GM19043 (cell line): ENCODE measurements around the gene PEAK3.

Source experiments
- ATAC-seq: cut with Tn5 transposase; IDR thresholded peaks from one replicate; pipeline ENCODE4 v1.9.1; 2021; ENCODE audit warnings: low read depth; ENCODE audit not compliant: unreplicated experiment

The PEAK3 gene

DNA sequence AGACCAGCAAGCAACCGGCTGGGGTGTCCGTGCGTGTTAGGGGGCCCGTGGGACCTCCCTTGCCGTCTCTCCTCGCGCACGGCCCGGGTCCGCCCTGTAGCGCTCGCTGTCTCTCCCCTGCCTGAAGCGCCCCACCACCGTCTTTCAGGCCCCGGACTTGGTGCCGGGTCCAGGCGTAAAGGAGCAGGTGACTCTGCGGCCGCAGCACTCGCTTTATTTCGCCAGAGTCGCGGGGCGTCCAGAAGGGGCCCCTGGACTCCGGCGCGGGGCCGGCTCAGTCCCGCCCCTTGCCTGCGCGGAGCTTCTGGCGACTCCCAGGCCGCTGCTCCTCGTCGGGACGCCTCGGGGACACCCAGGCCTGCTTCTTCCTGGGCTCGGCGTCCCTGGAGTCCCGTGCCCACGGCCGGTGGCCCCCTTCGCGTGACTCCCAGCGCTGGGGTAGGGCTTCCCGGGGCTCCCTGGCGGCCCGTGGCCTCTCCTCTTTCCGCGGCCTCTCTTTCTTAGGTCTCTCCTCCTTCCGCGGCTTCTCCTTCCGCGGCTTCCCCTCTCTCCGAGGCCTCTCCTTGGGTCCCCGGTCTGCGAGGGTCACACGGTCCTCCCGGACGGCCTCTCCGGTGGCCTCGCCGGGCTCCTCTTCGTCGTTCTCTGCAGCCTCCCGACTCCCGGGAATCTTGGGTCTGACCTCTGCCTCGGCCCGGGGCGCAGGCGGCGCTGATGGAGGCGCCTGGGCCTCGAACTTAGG is 29.7 kb downstream of the PEAK3 start:
- no peak for ATAC-seq

GRCh38 chr19:2251106-2252054 is 30.6 kb downstream of the PEAK3 start:
- ATAC-seq, result no peak

DNA sequence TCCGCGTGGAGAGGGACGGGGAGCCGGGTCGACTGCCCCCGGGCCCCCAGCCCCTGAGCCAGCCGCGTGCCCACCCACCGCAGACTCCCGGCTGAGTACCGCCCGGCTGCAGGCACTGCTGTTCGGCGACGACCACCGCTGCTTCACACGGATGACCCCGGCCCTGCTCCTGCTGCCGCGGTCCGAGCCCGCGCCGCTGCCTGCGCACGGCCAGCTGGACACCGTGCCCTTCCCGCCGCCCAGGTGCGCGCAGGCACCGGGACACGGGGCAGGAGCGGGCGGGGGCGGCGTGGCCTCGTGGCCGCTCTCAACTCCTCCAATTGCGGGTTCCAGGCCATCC is 31.2 kb downstream of the PEAK3 start:
- no peak for ATAC-seq

DNA sequence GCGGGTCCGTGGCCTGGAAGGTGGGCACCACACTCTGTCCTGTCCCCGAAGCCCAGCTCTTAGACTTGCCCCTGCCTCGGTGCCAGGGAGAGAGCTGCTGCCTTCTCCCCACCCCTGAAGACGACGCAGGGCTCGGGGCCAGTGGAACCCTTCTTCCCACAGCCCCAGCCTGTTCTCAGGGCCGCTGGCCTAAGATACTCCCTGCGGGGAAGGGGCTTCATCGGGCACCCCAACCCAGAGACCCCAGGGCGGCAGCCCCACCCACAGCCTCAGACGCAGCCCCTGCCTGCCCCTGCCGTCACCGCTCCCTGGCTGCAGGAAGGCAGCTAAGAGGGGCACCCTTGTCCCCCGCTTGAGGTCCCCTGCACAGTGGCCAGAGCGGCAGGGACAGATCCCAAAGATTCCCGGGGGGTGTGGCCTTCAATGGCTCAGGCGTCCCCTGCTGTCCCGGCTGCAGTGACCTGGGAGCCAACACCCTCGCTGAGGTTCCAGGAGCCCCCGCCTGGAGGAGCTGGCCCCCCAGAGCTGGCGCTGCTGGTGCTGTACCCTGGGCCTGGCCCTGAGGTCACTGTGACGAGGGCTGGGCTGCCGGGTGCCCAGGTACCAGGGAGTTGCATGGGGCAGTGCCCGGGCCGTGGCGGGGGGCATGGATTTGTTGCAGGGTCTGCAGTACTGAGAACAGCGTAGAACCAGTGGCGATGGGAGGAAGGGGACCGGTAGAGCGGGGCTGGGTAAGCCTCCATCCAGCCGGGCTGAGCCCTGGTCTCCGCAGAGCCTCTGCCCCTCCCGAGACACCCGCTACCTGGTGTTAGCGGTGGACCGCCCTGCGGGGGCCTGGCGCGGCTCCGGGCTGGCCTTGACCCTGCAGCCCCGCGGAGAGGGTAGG is 31.9 kb downstream of the PEAK3 start:
- ATAC-seq, result no peak

GRCh38 chr19:2249010-2249866 is 32.7 kb downstream of the PEAK3 start, which contains the start of gene AMH:
TSS of gene AMH (plus strand) at chr19:2249323. CDS start at chr19:2249333, 10 bp downstream.
- no peak for ATAC-seq

DNA sequence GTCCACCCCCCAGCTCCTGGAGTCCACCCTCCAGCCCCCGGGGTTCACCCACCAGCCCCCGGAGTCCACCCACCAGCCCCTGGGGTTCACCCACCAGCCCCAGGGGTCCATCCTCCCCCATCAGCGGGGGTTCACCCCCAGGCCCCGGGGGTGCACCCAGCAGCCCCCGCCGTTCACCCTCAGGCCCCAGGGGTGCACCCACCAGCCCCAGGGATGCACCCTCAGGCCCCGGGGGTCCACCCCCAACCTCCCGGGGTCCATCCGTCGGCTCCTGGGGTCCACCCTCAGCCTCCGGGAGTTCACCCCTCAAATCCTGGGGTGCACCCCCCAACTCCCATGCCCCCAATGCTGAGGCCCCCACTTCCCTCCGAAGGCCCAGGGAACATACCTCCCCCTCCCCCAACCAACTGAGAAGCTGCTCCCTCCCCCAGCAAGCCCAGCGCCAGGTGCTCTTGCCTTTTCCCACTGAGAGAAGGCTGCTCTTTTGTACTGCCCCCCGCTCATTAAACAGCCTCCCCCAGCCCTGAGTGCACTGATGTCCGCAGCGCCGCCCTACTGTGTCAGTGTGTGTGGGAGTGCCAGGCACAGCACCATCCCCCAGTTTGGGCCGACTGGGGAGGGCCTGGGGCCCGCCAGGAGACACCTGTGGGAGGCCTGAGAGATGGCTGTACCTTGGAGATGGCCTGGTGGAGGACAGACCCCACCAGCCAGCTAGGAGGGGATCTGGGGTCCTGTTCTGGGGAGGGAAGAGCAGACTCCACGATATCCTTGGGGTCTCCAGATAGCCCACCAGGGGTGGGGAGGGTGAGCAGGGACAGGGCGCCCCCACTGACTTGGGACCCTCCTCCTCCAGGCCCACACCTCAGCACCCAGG is 33.6 kb downstream of the PEAK3 start:
- ATAC-seq, result no peak

DNA sequence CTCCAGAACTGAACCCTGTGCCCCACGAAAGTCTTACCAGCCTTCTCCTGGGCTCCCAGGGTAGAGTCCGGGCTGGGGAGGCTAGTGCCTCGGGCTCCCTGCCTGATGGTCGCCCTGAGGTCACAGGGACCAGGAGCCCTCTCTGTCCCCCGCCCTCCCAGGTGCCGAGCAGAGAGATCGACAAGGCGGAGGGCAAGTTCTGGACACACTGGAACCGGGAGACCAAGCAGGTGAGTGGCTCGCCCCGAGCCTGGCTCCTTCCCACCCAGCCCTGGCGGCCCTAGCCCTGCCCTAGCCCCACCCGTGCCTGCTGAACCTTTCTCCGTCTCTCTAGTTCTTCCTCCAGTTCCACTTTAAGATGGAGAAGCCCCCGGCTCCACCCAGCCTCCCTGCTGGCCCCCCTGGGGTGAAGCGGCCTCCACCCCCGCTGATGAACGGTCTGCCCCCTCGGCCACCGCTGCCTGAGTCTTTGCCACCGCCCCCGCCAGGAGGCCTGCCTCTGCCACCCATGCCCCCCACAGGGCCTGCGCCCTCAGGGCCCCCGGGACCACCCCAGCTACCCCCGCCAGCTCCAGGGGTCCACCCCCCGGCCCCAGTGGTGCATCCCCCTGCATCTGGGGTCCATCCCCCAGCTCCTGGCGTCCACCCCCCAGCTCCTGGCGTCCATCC is 34.4 kb downstream of the PEAK3 start:
- no peak for ATAC-seq

DNA sequence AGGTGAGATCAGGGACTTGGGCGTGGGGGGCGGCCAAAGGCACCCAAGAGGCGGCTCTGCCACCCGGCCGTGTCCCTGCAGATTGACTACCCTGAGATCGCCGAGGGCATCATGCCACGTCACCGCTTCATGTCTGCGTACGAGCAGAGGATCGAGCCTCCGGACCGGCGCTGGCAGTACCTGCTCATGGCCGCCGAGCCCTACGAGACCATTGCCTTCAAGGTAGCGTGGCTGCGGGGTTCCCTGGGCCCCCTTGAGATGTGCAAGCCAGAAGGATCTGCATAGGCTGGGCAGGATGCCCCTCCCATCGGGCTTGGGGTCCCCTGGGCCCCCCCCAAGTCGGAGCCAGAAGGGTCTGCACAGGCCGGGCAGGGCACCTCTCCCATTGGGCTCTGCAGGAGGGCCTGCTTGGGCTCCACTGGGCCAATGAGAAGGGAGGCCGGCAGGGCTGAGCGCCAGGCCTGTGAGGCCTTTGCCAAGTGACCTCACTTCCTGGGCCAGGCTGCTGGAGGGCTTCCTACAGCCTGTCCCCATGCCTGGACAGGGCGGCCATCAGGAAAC is 35.1 kb downstream of the PEAK3 start:
- no peak for ATAC-seq

DNA sequence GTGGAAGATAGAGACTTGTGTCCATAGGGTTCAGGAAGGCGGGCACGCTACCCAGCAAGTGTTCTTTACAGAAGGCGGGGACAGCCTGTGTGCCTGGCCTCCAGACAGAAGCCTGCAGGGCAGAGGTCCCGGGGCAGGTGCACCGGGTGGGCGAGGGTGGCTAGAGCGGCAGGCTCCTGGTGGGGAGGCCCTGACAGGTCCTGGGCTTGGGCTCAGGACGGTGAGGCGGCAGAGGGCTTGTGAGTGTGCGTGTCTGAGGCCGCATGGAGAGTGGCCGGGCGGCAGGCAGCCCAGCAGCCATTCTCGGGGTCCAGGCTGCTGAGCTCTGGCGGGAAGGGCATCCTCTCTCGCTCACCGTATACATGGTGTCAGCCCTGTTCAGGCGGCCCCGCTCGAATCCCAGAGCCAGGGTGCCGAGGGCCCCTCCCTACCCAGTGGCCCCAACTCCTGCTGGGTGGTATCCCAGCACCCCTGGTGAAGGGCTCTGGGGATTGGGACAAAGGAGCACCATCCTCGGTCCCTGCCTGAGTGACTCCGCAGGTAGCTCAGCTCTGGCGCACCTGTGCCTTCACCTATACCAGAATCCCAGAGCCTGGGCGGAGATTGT is 35.9 kb downstream of the PEAK3 start:
- no peak for ATAC-seq

GRCh38 chr19:2245273-2245672 is 36.7 kb downstream of the PEAK3 start:
- ATAC-seq, result no peak

GRCh38 chr19:2244486-2244885 is 37.5 kb downstream of the PEAK3 start:
- no peak for ATAC-seq

DNA sequence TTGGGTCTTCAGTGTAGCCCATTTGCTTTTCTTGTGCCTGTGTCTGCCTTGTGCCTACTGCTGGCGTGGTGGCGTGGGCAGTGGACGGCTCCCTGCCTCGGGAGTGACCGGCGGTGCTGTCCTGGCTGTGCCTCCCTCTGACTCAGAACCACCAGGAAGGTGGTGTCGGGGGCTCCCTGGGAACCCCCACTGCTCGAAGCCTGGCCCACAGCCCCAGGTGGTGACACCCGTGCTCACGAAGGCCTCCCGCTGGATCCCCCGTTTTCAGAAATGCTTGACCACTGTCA is 37.9 kb downstream of the PEAK3 start:
- ATAC-seq, result no peak

DNA sequence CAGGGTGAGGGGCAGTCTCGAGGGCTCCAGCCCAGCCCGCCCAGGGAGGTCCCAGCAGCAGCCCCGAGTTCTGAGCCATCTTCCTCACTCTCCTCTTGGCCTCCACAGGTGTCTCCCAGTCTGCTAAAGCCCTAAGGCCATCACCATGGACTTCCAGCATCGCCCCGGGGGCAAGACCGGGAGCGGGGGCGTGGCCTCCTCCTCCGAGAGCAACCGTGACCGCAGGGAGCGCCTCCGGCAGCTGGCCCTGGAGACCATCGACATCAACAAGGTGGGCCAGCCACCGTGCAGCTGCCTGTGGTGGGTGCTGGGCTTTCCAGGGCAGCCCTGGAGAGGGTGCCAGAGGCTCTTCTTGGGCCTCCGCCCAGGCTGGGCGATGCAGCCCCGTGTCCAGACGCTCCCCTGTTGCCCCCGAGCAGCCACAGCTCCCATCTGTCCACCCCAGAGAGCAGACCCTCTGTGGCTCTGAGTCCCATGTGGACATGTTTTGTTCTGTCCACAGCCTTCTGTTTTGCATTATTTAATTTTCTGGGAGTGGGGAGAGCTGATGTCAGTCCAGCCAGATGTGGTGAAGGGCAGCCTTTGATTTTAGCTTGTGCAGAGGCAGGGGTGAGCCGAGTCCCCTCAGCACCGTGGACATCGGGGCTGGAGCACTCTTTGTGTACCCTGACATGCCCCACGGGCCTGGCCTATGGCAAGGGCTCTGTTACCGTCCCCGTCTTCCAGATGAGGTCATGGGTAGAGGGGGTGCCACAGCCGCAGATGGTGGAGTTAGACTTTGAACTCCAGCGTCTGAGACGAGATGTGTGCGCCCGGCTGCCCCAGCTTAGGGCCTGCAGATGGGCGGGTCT is 38.5 kb downstream of the PEAK3 start:
- ATAC-seq, result no peak

DNA sequence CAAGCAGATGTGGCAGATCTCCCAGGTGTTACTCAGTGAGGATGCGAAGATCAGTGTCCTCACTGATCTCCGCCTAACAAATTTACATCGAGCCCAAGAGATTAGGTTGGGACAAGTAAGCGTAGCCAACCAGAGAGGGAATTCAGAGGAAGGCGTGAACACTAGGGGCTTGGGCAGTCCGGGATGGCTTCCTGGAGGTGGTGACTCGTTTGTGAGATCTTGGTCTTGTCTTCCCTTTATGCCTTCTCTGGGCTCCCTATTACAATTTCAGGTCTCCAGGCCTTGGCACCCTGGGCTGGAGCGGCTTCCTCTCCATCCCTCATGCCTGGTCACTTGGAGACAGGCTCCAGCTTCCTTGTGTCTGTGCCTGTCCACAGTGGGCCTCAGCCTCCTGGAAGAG is 39.2 kb downstream of the PEAK3 start:
- no peak for ATAC-seq

GRCh38 chr19:2242092-2242537 is 39.9 kb downstream of the PEAK3 start:
- no peak for ATAC-seq

GRCh38 chr19:2240881-2241760 is 40.9 kb downstream of the PEAK3 start:
- no peak for ATAC-seq
